Jurkat, Clone E6-1 (cell line): ENCODE measurements around the gene ITGA7. TPM values are rescaled to one million over a fixed set of nuclear protein-coding genes. Genes with fewer than 3 reads are reported as not detected.

Experiments
- DNase-seq: peaks from one replicate; pipeline ENCODE4 v3.0.0-alpha.2; 2011; ENCODE audit warnings: low read depth, low spot score
- H3K4me3 ChIP-seq: 2 replicates; pipeline ENCODE4 v1.5.1; 2011; ENCODE audit warnings: mild to moderate bottlenecking, low read length, control low read depth, moderate library complexity
- polyA plus RNA-seq: library from polyadenylated mRNA; unstranded; fragments of >200 nt; gene quantifications from one replicate; pipeline ENCODE4 v1.2.1, GENCODE V29; 2012; ENCODE audit warnings: missing spikeins; ENCODE audit not compliant: insufficient read length, insufficient read depth

ITGA7 gene, protein sequence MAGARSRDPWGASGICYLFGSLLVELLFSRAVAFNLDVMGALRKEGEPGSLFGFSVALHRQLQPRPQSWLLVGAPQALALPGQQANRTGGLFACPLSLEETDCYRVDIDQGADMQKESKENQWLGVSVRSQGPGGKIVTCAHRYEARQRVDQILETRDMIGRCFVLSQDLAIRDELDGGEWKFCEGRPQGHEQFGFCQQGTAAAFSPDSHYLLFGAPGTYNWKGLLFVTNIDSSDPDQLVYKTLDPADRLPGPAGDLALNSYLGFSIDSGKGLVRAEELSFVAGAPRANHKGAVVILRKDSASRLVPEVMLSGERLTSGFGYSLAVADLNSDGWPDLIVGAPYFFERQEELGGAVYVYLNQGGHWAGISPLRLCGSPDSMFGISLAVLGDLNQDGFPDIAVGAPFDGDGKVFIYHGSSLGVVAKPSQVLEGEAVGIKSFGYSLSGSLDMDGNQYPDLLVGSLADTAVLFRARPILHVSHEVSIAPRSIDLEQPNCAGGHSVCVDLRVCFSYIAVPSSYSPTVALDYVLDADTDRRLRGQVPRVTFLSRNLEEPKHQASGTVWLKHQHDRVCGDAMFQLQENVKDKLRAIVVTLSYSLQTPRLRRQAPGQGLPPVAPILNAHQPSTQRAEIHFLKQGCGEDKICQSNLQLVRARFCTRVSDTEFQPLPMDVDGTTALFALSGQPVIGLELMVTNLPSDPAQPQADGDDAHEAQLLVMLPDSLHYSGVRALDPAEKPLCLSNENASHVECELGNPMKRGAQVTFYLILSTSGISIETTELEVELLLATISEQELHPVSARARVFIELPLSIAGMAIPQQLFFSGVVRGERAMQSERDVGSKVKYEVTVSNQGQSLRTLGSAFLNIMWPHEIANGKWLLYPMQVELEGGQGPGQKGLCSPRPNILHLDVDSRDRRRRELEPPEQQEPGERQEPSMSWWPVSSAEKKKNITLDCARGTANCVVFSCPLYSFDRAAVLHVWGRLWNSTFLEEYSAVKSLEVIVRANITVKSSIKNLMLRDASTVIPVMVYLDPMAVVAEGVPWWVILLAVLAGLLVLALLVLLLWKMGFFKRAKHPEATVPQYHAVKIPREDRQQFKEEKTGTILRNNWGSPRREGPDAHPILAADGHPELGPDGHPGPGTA
- polyA plus RNA-seq: 6.4 TPM

DNA sequence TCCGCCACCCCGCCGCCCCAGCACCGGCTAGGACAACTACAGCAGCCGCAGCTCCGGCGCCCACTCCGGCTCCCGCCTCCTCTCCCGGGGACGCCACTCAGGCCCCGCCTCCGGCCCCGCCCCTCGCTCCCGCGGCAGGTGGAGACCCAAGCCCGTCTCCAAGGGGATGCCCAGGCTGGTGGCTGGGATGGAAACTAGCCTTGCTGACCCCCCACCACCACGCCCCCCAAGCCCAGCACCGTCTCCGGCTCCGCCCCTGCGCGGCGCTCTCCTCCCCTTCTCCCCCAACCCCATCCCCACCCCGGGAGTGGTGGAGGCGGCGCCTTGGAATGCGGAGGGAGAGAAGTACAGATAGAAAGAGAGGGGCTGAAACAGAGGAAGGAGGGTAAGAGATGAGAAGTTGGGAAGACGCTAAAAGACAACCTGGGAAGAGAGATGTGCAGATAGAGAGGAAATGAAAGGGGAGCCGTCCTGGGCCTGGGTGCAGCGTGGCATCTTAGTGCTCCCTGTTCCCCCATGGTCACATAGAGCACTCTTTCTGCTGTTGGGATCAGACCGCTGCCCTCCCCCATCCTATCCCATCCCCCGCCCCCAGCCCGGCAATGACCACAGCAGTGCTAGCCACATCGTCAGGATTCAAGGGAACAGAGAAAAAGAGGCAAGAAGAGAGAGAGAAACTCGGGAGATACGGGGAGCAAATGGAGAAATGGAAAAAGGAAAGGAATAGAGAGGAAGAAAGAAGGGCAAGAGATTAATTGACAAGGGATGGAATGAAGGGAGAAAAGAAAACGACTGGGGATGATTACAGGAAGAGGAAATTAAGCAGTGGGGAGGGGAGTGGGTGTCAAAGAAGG is at the start of gene ITGA7:
TSS of gene ITGA7 (minus strand) at position 64 of the 854 bp plus-strand sequence. CDS start 222 bp downstream, outside the sequence.
- DNase-seq: no peak

GRCh38 chr12:55755246-55755645 is 47.5 kb upstream of the ITGA7 start:
- DNase-seq: no peak

More for the DNA sequence above, at the start of gene ITGA7:
- peak within 1 kb of the TSS; percentile 46 for H3K4me3 ChIP-seq

GRCh38 chr12:55748230-55748993 is 40.7 kb upstream of the ITGA7 start:
- DNase-seq: no peak
- no peak overlapping the region for H3K4me3 ChIP-seq

More at GRCh38 chr12:55755246-55755645, 47.5 kb upstream of the ITGA7 start:
- H3K4me3 ChIP-seq: no peak overlapping the region

- DNase-seq: no peak
- no peak overlapping the region for H3K4me3 ChIP-seq
These were observed 39.2 kb upstream of the ITGA7 start for GRCh38 chr12:55746913-55747231.

- no peak for DNase-seq
- no peak overlapping the region for H3K4me3 ChIP-seq
These were observed 38.6 kb upstream of the ITGA7 start for GRCh38 chr12:55746174-55746912.

- no peak overlapping the region for H3K4me3 ChIP-seq
- no peak for DNase-seq
These were observed 37.9 kb upstream of the ITGA7 start for GRCh38 chr12:55745361-55746173.

GRCh38 chr12:55744340-55745030 is 36.8 kb upstream of the ITGA7 start:
- no peak for DNase-seq
- peak overlapping the region; percentile 77 for H3K4me3 ChIP-seq

DNA sequence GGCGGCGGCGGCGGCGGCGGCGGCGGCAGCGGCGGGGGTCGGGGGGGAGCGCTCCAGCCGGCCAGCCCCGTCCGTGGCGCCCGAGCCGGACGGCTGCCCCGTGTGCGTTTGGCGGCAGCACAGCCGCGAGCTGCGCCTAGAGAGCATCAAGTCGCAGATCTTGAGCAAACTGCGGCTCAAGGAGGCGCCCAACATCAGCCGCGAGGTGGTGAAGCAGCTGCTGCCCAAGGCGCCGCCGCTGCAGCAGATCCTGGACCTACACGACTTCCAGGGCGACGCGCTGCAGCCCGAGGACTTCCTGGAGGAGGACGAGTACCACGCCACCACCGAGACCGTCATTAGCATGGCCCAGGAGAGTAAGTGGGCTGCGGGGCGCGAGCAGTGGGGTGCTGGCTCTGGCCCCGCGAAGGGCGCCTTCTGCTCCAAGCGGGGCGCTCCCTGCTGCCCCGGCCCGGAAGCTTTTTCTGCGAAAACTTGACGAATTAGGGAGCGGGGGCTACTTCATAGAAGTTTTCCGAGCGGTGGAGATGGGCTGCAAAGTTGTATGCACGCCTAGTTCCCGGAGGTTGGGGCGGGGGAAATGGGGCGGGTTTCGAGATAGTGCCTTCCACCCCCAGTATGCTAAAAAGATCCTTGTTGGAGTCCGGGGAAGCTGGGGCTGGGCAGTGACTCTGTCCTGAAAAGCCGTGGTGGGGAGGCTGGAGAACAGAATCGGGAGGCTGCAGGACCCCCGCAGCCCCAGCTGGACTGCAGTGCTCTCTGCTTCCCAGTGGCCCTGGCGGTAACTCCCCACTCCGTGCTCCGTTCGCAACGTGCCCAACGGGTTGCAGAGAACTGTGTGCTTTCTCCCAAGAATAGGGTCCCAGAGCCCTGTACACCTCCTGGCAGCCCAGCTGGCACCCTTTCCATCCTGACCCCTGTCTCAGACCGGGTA is 36.0 kb upstream of the ITGA7 start:
- no peak for DNase-seq

GRCh38 chr12:55742719-55743405 is 35.2 kb upstream of the ITGA7 start, which contains the start of gene GDF11:
Gene GDF11 (plus strand): TSS chr12:55743122. CDS start chr12:55743317, 195 bp downstream.
- no peak for DNase-seq
- H3K4me3 ChIP-seq: peak within 1 kb of the TSS; percentile 77

More for the DNA sequence above, 36.0 kb upstream of the ITGA7 start:
- H3K4me3 ChIP-seq: peak overlapping the region; percentile 77

DNA sequence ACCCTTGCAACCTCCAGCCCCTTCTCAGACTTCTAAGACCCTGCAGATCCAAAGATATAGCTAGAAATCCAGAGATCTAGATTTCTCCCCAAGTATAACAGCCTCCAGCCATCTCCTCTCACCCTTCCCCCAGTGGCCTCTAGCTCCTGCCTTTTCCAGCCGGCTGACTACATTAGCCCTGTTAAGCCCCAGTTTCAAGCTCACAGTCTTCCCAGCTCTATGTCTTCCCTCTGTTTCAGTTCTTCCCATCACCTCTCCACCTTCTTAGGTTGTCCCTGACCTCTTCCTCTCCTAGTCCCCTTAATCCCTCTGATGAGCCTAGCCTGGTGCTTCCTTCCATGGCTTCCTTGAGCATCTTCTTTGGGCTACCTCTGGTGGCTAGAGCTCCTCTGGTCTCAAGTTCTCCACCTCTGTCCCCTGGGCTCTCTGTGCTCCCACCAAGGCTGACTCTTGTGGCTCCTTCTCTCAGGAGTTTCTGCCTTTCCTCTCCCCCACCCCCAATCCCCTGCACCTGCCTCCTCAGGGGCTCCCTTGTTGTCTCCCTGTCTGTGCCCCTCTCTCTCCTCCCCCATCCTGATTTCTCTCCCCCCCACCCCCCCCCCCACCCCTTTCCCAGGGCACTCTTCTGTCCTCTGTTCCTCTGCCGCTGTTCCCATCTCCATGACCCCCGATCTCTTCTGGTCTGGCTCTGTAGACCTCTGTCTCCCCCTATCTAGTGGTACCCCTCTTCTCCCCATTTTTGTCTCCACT is 34.4 kb upstream of the ITGA7 start:
- no peak for DNase-seq

GRCh38 chr12:55739025-55739378 is 31.3 kb upstream of the ITGA7 start:
- no peak for DNase-seq
- peak overlapping the region; percentile 73 for H3K4me3 ChIP-seq

More for the DNA sequence above, 34.4 kb upstream of the ITGA7 start:
- peak overlapping the region; percentile 51 for H3K4me3 ChIP-seq

- peak; percentile 97 for DNase-seq
- peak overlapping the region; percentile 73 for H3K4me3 ChIP-seq
These were observed 30.7 kb upstream of the ITGA7 start for GRCh38 chr12:55738123-55739024.
